ELR (cell line): ENCODE results near the gene CTNND2.
"Not testable (repeated sequence)": the region's sequence is repeated elsewhere in the genome, so short reads cannot be mapped to it uniquely, and the experiment has no call there.

Experiments
- DNase-seq: peaks from one replicate; pipeline ENCODE4 v3.0.0-alpha.2; 2015; ENCODE audit warnings: low read depth

CTNND2 gene

DNA sequence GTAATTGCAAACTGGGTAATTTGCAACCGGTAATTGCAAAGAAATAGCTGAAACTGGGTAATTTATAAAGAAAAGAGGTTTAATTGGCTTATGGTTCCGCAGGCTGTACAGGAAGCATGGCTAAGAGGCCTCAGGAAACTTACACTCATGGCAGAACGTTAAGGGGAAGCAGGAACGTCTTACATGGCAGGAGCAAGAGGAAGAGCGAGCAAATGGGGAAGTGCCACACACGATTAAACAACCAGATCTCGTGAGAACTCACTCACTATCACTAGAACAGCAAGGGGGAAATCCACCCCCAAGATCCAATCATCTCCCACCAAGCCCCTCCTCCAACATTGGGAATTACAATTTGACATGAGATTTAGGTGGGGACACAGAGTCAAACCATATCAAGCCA, 590.6 kb downstream of the CTNND2 start:
- not testable (repeated sequence) for DNase-seq

DNA sequence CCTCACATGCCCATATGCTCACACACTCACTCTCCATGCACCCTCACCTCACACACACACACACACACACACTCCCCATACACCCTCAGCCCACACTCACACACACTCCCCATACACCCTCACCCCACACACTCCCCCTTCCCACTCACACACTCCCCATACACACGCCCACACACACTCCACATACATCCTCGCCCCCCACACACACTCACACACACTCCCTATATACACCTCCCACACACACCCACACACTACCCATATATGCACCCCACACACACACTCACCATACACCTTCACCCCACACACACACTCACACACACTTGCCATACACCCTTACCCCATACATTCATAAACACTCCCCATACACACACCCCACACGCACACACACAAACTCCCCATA, 592.5 kb downstream of the CTNND2 start:
- no peak for DNase-seq

DNA sequence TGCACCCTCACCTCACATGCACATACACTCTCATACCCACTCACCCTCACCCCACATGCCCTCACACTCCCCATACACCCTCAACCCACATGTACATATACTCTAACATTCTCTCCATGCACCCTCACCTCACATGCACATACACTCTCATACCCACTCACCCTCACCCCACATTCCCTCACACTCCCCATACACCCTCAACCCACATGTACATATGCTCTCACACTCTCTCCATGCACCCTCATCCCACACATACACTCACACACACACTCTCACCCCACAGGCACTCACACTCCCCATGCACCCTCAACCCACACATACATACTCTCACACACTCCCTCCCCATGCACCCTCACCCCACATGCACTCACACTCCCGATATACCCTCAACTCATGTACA, 593.0 kb downstream of the CTNND2 start:
- DNase-seq, result no peak

DNA sequence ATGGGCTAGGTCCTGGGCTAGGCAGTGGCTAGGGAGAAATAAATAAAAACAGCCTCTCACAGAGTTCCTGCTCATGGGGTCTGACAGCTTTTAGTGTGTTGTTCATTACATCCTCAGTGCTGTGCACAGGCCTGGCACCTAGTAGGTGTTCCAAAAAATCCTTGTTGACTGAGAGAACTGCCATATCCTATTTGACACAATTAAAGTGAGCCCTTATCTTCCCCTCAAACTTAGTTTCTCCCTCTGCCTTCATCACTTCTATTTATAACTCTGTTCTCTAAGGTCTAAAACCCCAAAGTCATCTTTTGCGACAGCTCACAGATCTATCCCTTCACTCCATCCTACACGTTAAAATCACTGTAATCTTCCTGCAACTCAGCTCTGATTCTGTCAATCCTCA, 594.1 kb downstream of the CTNND2 start:
- DNase-seq, result no peak

DNA sequence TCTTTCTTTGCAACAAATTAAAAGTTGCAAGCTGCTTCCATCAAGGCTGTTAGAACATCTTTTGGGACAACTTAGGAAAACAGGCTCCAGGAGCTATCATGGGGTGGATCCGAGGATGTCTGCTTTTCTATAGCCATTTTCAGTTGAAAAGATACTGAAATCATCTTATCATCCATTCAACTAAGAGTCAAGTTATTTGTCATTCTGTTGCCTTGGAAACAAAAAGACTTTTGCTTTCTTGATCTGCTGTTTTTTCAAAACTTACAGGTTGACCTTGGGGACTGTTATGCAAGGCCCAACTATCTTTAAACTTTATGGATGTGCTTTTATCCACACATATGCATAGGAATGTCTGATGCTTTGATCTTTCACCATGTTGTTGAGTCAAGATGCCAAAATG, 597.9 kb downstream of the CTNND2 start:
- DNase-seq, result no peak

DNA sequence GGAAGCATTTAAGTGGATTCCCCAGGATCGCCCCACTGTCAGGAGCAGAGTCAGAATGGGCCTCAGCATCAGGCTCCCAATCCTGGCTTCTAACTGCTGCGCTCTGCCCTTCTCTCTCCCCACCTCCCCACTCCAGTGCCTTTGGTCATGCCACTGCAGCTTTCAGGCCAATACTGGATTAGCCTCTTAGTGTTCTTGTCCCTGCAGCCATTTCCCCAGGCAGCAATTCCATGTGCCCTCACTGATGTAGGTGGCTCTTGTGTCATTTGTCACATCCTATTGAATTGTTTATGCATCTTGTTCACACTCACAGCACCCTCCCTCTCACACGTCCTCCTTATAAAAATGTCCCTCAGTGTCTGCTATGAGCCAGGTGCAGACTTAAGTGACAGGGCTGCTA, 599.0 kb downstream of the CTNND2 start:
- DNase-seq, result no peak

DNA sequence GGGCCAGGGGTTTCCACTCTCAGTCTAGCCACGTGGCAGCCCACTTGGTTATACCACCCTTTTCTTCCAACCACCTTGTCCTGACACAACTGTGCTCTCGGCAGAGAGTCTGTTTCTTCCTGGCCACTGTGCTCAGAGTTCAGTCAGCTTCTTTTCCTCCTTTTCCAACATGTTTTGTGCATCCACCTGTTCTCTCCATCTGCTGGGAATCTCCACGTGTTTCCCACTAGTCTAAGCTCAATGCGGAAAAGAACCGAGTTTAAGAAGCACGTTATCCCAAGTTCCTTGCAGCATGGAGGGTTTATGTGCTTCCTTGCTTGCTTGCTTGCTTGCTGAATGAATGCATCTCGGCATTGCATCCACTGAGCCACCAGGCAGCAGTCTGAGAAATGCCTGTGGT, 599.6 kb downstream of the CTNND2 start:
- no peak for DNase-seq

DNA sequence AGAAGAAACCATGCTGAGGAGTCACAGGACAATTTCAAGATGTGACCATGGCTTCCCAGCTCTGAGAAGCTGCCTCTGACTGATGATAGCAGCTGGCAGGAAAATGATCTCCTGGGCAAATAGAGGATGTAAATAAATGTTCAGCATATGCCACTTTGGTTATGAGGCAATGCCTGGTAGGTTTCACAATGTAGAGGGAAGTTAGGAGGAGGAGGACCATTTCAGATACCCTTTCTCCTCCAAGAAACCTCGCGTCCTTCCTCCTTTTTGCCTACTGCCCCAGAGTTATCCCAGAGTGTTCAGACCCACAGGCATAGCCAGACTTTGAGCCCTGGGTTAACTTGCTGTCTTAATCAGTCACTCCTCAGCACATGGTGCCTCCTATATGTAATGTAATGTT, 601.6 kb downstream of the CTNND2 start:
- no peak for DNase-seq

DNA sequence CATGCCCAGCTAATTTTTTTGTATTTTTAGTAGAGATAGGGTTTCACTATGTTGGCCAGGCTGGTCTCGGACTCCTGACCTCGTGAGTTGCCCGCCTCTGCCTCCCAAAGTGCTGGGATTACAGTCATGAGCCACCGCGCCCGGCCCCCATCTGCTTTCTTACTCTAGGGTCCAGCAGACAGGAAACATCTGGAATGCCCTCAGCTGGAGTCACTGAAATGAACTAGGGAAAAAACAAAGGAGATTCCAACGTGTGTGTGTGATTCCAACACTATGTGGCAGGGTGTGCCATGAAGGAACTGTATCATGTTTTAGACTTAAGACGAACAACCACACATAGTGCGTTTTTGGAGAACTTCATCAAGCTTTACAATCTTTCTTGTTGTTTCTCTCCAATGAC, 603.1 kb downstream of the CTNND2 start:
- no peak for DNase-seq

DNA sequence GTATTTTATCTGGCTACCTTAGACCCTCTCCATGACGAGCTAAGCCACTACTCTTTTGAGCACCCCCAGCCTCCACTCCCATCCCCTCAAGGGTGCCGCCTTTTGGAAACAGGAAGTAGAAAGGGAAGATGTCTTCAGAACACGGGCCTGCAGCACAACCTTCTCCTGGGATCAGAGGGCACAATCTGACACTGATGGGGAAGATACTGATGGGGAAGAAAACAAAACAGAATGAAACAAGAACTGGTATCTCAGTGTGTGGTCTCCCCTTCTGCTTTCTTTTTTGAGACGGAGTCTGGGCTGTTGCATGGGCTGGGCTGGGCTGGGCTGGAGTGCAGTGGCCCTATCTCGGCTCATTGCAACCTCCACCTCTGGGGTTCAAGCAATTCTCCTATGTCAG, 603.5 kb downstream of the CTNND2 start:
- no peak for DNase-seq

DNA sequence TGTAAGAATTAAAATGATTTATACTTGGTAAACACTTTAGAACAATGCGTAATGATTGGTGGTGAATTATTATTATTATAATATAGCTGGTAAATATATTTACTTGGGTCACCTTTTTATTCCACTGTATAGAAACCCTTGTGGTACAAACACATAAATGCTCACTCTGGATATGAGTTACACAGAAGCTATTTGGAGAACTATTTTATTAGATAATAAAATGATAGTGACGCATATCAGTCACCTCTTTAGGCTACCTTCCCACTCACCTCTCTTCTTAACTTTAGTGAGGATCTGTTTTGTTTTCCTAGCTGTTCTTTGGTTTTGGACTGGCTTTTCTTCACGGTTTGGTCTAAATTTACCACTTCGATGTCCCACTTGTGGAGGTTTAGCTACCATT, 605.4 kb downstream of the CTNND2 start:
- DNase-seq, result no peak

DNA sequence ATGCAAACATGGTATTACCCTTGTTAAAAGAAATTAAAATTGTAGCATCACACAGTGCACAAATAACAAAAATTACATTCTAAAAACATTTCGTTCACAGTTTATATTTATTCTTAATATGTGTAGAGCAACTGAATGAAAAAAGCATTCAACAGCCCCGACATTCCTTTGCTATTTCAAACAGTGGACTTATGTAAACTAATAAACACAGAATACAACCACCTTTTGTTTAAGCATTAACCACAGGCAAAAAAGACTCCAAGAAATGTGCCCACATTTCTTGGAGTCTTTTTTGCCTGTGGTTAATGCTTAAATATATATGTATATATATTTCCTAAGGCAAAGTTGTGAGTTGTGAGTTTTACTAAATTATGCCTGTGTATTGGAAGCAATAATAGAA, 610.7 kb downstream of the CTNND2 start:
- no peak for DNase-seq

DNA sequence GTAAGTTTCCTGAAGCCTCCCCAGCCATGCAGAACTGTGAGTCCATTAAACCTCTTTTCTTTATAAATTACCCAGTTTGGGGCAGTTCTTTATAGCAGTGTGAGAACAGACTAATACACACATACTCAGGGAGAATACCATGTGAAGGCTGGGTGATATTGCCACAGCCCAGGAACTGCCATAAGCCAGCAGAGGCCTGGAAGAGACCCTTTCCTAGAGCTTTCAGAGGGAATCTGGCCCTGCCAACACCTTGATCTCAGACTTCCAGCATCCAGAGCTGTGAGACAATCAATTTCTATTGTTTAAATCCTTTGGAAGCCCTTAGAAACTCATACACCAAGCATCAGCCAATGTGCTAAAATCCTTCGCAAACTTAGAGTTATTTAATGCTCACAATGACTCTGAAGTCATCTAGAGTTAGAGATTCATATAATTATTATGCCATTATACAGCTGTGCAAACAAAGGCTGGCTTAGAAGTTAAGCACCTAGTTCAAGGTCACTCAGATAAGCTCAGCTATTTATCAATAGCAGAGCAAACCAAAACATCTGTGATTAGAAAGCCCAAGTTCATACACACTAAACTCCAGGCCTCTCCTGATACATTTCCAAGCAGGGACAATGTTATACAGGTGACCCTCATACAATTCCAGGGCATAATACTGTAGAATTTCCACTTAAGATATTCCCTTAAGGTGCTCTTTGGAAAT, 611.4 kb downstream of the CTNND2 start:
- DNase-seq, result no peak

DNA sequence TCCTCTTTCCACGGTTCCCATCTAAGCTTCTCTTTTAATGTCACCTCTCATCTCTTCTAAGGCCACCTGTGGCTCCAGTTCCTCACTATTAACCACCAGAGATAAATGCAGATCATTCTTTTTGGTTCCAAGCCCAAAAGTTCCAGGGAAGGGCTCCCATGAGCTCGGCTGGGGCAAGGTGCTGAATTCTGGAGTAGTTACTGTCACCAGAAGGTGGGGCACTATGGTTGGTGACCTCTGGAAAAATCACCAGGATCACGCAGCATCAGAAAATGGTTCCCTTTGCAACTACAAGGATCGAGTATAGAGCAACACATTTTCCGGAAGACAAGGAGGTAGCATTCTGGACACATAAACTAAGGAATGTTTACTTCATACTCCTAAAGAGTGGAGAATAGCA, 614.5 kb downstream of the CTNND2 start:
- no peak for DNase-seq

DNA sequence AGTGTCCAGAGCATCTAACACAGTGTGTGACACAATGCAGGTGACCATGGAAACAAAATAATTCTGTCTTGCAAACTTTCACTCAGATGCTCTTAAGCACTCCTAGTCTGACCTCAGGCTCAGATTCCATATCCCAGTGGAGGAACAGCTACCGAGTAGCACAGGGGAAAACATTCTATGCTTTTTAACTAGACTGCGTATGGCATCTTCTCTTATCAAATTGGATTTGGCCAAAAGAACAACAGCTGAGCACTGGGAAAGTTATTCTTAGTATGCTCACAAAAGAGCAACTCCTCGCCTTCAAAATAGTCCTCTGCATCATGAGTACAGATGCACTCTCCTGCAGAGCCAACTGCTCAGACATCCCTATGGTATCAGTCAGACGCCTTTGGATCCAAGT, 615.0 kb downstream of the CTNND2 start:
- no peak for DNase-seq

DNA sequence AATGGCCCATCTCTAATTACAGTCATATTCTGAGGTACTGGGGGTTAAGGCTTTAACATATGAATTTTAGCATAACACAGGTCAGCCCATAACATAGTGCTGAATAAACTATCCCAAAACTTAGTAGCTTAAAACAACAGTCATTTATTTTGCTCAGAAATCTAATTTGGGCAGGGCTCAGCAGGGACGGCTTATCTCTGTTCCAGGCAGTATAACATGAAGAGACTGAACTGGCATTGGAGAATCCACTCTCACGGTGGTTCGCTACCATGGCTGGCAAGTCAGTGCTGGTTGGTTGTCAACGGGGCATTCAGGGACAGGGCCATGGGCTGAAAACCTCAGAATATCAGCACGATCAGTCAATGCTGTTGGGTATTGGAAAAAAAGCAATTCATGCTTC, 622.4 kb downstream of the CTNND2 start:
- DNase-seq, result no peak

DNA sequence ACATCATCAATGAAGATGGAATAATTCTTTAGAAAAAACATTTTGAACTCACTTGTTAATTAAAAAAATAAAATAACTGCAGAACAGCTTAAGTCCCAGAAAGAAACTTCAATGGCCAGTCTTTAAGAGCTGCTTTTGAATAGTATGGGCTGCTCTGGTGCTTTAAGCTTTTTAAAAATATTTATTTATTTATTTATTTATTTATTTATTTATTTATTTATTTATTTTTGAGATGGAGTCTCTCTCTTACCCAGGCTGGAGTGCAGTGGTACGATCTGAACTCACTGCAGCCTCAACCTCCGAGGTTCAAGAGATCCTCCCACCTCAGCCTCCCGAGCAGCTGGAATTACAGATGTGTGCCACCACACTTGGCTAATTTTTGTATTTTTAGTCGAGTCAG, 626.9 kb downstream of the CTNND2 start:
- DNase-seq, result no peak

DNA sequence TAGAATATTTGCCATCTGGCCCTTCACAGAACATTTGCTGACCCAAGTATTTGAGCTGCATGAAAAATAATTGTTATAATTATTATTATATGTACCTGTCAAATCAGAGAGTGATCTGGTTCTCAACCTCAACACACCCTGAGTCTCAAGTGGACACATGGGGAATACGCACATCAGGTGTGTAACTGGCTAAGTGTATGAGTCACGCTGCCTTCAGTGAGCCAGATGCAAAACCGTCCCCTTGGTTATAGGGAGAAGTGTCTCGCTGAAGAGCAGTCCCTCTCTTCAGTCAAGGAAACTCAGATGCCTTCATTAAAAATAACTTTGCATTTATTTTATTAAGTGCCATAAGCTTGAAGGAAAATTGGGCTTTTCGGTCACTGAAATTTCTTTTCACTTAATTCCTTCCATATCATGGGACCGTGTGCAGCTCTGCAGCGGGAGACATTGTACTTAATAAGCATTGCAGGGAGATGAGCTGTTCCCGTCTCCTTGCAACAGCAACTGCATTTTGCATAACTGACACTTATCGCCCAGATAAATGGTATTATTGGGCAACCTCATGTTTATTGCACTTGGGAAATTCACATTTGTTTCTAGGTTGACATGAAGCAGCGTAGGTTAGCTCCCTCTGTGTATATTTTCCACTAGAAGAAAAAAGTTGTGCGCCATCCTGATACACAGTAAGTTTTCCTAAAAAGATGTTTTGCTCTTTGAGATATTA, 630.9 kb downstream of the CTNND2 start:
- DNase-seq, result peak; percentile 3

DNA sequence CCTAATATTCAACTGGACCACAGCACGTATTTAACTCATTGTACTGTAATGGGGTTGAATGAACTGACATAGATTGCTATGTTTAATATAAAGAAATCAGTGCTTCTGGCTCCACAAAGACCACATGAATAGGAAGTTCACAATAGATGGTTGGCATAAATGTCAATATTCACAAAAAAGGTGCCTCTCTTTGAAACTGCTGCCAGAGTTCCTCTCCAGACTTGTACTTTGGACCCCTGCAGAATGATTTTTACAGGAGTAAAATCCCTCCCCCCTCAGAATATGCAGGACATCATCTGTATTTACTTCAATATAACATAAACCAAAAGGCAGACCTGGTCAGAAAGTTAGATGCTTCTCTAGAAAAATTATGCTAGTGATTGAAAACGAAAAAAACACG, 634.7 kb downstream of the CTNND2 start:
- DNase-seq, result no peak

DNA sequence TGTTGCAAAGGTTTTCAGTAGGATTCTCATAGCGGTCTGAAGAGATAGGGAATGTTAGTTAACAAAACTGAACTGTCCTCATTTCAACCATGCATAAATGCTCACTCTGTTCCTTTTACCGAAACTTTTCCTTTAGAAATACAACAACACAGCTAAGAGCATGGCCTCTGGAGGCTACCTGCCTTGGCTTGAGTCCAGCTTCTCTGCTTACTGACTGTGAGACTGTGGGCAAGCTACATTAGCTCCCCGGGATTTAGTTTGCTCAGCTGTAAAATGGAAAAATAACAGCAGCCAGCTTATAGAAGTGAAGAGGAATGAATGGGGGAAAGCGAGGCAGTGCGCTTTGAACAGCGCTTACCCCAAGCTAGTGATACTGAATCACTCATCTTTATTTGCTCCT, 635.4 kb downstream of the CTNND2 start:
- DNase-seq, result no peak

DNA sequence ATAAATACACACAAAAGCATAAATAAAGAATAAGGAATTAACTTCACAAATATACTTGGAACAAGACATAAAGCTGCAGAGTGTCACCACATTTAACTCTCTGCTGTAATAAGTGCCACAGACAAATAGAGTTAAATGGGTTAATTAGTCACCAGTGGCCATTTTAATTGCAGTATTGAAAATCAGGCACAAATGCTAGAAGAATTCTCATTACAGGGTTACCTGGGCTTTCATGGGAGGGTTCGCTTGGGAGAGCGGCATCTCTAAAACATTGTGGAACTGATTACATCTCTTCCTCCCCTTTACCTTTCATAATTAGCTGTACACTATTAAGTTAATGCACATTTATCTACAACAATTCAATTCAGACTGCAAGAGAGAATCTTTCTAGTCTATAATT, 637.9 kb downstream of the CTNND2 start:
- no peak for DNase-seq

DNA sequence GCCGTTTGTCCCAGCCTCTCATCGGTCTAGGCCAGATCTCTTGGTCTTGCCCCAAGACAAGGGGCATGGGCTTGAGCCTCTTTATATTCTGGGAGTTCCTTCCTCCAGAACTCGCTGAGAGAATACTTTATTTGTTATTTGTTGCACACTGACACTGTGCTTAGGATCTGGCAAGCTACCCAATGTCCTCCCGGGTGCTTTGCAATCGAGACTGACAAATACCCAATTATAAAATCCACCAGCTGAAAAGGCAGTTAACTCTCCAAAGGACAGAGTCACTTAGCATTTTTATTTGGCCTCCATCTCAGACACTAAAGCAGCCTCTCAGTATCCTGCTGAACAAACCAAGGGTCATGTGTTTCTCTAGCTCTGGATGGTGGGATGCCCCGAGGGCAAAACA, 643.0 kb downstream of the CTNND2 start:
- DNase-seq, result no peak

DNA sequence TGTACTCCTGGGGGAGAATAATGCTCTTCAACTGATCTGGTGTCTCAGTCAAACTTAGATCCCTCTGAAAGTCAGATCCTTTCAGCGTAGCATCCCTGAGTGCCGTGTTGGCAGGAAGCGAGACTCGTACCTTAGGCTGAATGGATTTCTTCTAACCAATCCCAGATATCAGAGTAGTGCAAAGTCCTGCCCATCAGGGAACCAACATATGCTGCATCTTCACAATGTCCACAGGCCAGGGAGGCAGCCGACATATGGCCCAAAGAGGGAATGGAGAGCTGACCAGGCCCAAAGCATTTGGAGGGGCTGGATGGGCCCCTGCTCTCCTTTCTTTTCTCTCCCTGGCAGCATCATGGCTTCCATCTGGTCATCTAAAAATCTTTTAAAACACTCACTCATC, 646.2 kb downstream of the CTNND2 start:
- DNase-seq, result no peak

DNA sequence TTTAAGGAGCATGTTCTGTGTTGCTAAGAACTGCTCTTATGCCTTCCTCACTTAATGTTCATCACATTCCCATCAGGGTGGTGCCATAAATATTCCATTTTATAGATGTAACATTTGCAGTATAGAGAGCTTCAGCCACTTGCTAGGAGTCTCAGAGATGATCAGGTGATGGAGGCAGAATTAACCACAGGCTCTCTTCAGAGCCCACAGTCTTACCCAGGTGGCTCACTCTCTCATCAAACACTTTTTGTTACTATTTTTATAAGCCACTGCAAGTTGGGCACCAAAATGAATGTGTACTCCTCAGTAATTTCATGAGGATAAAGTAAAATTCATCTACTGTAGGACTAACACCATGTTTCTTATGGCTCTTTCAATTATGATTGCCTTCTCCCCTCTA, 651.7 kb downstream of the CTNND2 start:
- DNase-seq, result no peak
